Brain microvascular endothelial cell (primary cell): ENCODE data around the gene ZBTB7A.
A peak's percentile ranks its signal among the peaks of the same experiment; 100 is the strongest.

Source experiments
- DNase-seq: peaks from one replicate; pipeline ENCODE4 v3.0.0-alpha.2; 2020
- H3K27ac ChIP-seq: fragments of 250-450 bp; sonication (Bioruptor Pico); 2 replicates; pipeline ENCODE4 v1.5.1; 2020; ENCODE audit warnings: mild to moderate bottlenecking, moderate library complexity
- H3K27me3 ChIP-seq: fragments of 250-450 bp; sonication (Bioruptor Pico); replicated peaks from 2 replicates; pipeline ENCODE4 v1.5.1; 2020; ENCODE audit warnings: mild to moderate bottlenecking
- H3K36me3 ChIP-seq: fragments of 250-450 bp; sonication (Bioruptor Pico); replicated peaks from 2 replicates; pipeline ENCODE4 v1.5.1; 2020; ENCODE audit warnings: mild to moderate bottlenecking
- H3K4me3 ChIP-seq: 2 replicates; pipeline ENCODE4 v1.5.1; 2011; ENCODE audit warnings: low read depth, mild to moderate bottlenecking, control low read depth, low read length, moderate library complexity
- in situ Hi-C: cut with HindIII; loops from 2 replicates; pipeline ENCODE4 v1.10.0; 2017; ENCODE audit warnings: low sequenced_read_pairs, low pct_ligation_motif_present
- TF ChIP-seq, protein P1 (sequence below): IDR thresholded peaks from 2 replicates; pipeline ENCODE4 v1.5.1; 2011; ENCODE audit warnings: low read depth, mild to moderate bottlenecking, moderate library complexity, low read length, control low read depth, inconsistent platforms; ENCODE audit errors: missing control alignments

Gene ZBTB7A

DNA sequence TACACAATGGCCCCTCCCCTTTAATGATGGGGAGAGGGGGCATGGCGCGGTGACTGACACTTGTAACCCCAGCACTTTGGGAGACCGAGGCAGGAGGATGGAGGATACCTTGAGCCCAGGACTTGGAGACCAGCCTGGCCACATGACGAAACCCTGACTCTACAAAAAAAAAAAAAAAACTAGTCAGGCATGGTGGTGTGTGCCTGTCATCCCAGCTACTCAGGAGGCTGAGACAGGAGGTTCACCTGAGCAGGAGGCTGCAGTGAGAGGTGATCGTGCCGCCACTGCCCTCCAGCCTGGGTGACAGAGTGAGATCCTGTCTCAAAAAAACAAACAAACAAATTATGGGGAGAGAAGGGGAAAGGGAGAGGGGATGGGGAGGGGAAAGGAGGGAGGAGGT lies 13.8 kb upstream of the ZBTB7A start:
- H3K4me3 ChIP-seq, result no peak overlapping the region
- in situ Hi-C loops, result no loop called here
- H3K27me3 ChIP-seq, result no peaks in the 10 kb centered on the region
- no peak for DNase-seq
- H3K27ac ChIP-seq, result no peak overlapping the region
- no peaks in the 10 kb centered on the region for H3K36me3 ChIP-seq
- TF ChIP-seq, protein P1, sequence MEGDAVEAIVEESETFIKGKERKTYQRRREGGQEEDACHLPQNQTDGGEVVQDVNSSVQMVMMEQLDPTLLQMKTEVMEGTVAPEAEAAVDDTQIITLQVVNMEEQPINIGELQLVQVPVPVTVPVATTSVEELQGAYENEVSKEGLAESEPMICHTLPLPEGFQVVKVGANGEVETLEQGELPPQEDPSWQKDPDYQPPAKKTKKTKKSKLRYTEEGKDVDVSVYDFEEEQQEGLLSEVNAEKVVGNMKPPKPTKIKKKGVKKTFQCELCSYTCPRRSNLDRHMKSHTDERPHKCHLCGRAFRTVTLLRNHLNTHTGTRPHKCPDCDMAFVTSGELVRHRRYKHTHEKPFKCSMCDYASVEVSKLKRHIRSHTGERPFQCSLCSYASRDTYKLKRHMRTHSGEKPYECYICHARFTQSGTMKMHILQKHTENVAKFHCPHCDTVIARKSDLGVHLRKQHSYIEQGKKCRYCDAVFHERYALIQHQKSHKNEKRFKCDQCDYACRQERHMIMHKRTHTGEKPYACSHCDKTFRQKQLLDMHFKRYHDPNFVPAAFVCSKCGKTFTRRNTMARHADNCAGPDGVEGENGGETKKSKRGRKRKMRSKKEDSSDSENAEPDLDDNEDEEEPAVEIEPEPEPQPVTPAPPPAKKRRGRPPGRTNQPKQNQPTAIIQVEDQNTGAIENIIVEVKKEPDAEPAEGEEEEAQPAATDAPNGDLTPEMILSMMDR, result no peak

GRCh38 chr19:4077800-4078684 lies 11.3 kb upstream of the ZBTB7A start:
- no peak overlapping the region for H3K27ac ChIP-seq
- in situ Hi-C loops, result no loop called here
- no peak for DNase-seq
- no peaks in the 10 kb centered on the region for H3K27me3 ChIP-seq
- TF ChIP-seq, protein P1, result no peak
- H3K4me3 ChIP-seq, result peak overlapping the region; percentile 56
- no peaks in the 10 kb centered on the region for H3K36me3 ChIP-seq

DNA sequence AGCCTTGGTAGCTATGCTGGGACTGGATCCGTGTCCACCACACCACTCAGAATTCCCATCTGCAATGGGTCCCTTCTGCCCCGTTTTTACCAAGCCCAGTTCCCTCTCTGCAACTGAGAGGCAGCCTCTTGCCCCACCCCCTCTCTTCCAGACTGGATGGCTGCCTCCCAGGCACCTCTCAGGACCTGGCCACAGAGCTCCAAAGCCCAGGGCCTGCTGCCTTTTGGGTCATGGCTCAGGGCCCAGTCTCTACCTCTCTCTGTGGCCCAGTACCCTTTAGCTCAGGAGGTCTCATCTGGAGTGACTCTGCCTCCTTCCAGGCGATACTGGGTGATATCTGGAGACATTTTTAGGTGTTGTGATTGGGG lies 10.3 kb upstream of the ZBTB7A start:
- Histone ChIP-seq H3K36me3 (no peaks in the 10 kb centered on the region), H3K4me3 (no peak overlapping the region), H3K27me3 (no peaks in the 10 kb centered on the region), H3K27ac (no peak overlapping the region)
- TF ChIP-seq, protein P1, result no peak
- DNase-seq, result no peak
- in situ Hi-C loops, result no loop called here

DNA sequence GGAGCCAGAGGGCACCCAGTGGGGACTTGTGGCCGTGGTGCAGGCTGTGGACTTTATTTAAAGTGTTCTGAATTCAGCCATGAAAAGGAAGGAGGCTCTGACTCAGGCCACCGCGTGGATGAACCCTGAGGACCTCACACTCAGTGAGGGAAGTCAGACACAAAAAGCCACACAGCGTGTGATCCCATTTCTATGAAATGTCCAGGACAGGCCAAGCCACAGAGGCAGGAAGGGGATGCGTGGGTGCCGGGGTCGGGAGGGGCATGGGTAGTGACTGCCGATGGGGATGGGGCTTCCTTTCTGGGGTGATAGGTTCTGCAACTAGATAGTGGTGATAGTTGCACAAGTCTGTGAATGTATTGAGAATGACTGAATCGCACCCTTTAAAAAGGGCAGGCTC lies 8.7 kb upstream of the ZBTB7A start:
- TF ChIP-seq, protein P1, result no peak
- no peaks in the 10 kb centered on the region for H3K27me3 ChIP-seq
- in situ Hi-C loops, result no loop called here
- H3K27ac ChIP-seq, result no peak overlapping the region
- DNase-seq, result peak; percentile 34
- no peaks in the 10 kb centered on the region for H3K36me3 ChIP-seq
- H3K4me3 ChIP-seq, result no peak overlapping the region

GRCh38 chr19:4071610-4072009 lies 4.9 kb upstream of the ZBTB7A start:
- no peak for DNase-seq
- H3K27me3 ChIP-seq, result no peaks in the 10 kb centered on the region
- in situ Hi-C loops, result no loop called here

More at GRCh38 chr19:4071610-4072009, 4.9 kb upstream of the ZBTB7A start:
- Histone ChIP-seq H3K27ac (no peak overlapping the region), H3K36me3 (no peaks in the 10 kb centered on the region), H3K4me3 (no peak overlapping the region)
- TF ChIP-seq, protein P1, result no peak
